C4-2B (cell line): ENCODE data around the gene PPP2R5C.

Experiments used
- CTCF ChIP-seq: fragments of 450-650 bp; conservative IDR thresholded peaks from 2 replicates; pipeline ENCODE4 v1.5.1; 2017; ENCODE audit warnings: mild to moderate bottlenecking
- ZFX ChIP-seq: fragments of 450-650 bp; IDR thresholded peaks from 2 replicates; pipeline ENCODE4 v1.6.1; 2017

GRCh38 chr14:101944451-101944850 lies 182.9 kb downstream of the PPP2R5C start:
- TF ChIP-seq CTCF = no peak
- TF ChIP-seq ZFX = no peak
